GM19324 (cell line): ENCODE measurements around the gene GABRR3.

Experiments used
- ATAC-seq: cut with Tn5 transposase; IDR thresholded peaks from one replicate; pipeline ENCODE4 v1.9.1; 2021; ENCODE audit warnings: mild to moderate bottlenecking, moderate library complexity; ENCODE audit not compliant: unreplicated experiment, low FRiP score

Gene GABRR3

DNA sequence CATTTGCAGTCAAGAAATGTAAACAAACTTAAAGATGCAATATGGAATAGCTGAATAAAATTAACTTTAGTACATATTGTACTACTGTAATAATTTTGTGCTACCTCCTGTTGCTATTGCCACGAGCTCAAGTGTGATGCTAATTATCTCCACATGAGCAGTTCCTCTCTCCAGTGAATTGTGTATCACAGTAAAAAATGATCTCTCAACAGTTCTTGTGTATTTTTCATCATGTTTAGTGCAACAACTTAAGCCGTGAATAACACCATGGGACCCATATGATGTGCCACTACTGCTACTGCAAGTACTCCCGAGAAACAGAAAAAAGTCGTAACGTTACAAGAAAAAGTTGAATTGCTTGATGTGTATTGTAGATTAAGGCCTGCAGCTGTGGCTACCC is 75.2 kb downstream of the GABRR3 start:
- ATAC-seq: no peak

DNA sequence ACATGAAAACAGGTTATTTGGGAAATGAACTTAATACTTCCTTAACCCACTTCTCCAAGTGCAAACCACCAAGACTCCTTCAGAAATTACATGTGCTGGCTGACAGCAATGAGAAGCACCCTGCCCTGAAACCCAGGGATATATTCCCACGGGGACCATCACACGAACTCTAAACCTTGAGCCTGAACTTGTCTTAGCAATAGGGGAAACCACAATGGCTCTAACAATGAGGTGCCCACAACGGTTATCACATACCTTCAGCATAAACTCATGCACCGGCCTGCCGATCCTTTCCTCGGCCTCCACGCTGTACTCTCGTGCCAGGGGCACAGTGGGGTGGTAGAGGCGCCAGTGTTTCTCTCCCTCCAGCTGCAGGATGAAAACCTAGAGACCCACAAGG is 76.3 kb downstream of the GABRR3 start:
- no peak for ATAC-seq

DNA sequence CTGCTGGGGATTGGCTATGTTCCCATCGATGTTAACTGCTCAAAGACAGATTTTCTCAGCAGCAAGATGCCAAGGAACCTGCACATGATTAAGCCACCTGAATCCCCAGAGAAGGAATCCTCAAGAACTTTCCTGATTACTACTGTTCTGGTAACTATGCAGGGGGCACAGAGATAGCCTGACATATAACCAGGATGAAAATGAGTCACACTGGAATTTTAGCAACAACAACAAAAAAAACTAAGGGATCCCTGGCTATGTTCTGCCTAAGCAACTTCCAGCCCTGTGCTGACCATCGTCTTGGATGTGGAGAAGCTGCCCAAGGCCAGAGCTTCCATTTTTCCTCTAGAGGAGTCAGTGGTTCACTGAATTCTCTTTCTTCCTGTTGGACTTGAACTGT is 76.7 kb downstream of the GABRR3 start:
- ATAC-seq: no peak

DNA sequence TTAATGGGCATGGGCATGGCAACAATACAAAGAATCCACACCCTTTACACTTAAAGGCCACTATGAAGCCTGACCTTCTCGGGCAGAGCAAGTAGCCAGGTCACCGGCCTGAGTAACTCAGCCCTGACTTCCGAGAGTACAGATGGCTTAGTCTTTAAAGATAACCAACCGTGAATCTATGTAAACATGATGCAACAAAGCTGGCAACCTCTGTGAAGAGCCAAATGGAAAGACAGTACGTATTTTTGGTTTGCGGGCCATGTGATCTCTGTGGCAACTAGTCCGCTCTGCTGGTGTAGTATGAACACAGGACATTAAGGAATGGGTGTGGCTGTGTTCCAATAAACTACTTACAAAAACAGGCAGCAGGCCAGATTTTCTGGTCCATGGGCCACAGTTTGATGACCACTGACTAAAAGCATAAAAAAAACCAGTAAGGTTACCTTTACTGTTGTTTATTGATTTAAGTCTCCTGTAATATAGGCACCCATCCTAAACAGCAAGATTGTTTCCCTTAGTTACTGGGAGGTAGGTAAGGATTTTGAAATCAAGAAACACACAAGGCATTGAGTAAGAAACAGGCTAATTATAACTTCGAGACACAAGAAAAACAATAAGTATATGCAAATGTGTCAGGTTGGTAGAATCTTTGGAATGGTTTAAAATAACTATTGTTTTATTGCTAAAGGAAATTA is 77.4 kb downstream of the GABRR3 start:
- no peak for ATAC-seq

DNA sequence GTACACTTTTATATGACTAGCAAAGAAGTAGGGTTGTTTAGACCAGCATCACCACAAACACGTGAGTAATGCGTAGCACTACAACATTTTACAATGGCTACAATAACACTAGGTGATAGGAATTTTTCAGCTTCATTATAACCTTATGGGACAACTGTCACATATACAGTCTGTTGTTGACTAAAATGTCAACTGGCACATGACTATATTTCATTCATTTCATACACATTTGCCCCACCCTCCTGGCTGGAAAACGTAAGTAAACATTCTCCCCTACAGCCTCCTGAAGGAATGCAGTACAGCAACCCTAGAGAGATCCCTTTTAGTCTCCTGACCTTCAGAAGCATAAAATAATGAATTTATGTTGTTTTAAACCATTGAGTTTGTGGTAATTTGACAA is 79.1 kb downstream of the GABRR3 start:
- ATAC-seq: no peak

DNA sequence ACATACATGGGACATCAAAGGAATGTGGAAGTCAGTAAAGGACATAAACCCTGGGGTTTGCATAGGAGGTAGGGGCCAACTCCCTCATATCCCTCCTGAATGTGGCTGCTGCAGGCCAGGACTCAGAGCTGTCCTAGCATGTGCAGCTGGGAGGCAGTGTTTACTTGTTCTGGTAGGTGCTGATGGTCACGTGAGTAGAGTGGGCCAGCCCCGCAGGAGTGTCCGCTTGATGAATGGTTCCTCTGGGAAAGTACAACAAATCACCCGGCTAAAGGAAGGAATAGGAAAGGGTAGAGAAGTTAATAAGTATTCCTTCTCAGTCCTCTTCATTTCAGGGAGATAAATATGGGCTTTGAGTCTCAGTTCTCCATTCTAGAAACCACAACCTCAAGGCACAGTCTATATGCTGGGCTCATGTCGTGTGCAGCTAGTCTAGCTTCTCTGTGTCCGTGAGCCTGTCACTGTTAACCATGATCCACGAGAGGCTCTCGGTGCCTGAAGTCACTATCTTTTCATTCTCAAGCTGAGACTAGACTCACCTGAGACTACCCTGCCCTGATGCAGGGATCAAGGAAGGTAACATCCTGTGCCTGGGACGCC is 80.8 kb downstream of the GABRR3 start:
- no peak for ATAC-seq

DNA sequence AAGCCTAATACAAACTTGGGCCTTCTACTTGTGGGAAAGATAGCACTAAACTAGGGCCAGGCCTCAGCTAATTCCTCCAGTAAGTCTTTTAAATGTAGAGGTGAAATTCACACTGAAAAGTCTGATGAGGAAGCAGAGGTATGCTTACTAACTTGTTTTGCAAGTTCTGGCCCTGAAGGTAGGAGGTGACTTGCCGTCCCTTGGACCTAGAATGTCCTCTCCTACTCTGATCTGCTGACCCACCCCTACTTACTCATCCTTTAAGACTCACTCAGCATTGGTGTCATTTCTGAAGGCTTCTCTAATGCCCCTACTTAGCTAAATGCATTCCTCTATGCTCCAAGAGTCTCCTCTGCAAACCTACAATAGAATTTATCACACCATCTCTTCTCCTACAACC is 82.2 kb downstream of the GABRR3 start:
- no peak for ATAC-seq

DNA sequence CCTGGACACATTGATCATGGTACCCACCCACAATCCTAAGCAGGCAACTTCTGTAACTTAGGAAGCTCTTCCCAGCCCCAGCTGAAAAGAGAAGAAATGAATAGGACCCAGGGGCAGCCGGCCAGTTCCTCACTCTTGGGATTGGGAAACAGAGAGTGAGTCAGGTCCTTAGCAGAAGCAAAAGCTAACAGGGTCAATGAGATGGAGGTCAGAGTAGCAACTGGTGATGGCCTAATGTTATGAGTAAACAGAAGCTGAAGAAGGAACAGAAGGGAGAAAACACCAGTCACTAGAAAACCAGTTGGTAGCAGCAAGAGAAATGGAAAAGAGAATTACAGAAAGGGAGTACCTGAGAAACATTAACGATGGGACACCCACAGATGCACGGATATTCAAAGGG is 82.8 kb downstream of the GABRR3 start:
- ATAC-seq: no peak

DNA sequence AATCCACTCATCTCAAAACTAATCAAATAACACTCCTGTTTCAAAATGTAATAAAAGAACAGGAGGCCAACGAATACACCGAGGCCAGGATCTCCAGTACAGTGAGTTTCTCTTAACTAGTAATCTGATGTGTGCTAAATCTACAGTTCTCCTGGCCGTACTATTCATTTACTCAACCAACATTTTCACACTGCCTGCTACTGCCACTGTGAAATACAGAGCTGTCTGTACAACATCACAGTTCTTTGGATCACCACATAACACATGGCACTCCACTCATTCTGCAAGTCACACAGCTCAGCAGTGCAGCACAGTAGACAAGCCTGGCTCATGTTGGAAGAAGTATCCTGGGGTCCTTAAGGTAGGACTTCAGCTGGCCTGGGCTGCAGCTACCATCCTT is 84.8 kb downstream of the GABRR3 start:
- ATAC-seq: no peak

DNA sequence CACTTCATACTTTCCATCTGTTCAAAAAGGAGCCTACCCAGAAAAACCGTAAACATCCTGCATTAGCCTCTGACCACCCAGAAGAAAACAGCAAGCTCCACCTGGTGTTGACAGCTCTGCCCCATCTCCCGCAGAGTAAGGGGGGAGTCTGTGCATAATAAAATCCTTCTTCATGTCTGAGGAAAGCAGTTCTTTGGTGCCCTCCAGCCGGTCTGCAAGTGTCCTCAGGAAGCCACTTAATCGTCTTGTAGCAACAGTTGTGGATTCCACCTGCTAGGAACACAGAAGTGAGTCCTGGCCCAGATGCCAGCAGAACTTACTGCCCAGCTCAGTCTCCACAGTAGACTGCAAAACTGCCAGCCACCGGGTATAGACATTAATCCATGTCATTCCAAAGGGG is 85.4 kb downstream of the GABRR3 start:
- ATAC-seq: no peak

DNA sequence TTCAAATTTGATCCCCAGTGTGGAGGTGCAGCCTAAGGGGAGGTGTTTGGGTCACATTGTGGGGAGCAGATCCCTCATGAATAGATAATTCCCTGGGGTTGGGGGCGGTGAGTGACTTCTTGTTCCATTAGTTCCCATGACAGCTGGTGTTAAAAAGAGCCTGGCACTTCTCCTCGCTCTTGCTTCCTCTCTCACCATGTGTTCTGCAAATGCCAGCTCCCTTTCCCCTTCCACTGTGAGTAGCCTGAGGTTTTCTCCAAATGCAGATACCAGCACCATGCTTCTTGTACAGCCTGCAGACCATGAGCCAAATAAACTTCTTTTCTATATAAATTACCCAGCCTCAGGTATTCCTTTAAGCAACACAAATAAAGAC is 86.0 kb downstream of the GABRR3 start:
- no peak for ATAC-seq

DNA sequence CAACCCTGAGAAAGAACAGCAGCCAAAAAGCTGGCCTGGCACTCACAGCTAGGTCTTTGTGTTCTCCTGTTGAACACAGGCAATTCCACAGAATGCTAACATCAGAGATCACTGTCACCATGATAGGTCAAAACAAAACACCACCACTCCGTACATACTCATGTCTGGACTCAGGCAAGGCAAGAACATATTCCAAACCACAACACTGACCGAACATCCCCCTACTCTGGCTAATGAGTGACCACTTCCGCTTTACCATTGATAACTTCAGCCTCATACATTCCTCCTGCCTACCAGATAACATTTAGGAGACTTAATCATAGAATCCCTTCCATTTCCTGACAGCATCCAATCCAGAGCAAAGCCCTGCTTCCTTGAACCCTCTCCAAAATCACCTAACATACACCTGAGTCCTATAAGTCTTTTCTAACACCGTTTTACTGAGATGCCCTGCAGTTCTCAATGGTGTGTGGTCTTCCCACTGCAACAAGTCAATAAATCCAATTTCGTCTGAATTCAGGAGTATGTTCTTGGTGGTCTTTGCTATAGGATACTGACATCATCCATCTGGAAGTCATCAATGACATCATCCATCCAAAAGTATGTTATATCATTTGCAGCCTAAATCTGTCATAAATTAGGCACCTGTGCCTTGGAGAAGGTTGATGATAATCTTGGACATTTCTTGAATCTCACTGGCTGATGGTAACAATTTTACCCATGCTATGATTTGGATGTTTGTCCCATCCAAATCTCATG is 86.6 kb downstream of the GABRR3 start:
- no peak for ATAC-seq

DNA sequence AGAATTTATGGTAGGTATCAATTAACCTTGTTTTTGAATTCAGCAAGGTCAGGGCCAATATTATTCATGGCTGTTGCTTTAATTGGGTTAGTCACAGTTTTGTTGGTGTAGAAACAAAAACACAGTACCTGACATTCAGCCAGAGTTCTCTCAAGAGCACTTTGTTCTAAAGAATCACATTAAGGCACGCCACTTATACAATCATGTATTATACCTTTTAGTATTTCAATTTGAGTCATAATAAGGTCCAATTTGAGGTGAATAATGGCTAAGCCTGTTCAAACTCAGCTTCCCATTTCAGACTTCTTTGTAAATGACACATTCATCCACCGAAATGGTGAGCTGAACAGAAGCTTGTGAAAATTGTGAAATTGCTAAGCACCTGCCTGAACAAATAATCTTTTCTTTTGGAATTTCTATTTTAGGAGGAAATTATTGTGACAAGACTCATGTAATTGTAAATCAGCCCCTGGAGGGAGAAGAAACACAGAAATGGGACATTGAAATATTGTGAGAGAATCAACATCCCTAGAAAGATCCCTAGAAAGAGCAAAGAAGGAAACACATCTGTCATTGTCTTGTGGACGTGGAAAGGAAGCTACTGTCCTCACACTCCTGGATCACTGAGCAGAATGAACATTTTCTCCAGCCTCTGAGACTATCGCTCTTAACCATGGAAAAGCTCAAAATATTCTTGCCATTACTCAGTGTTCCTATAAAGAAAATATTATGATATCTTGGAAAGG is 92.1 kb downstream of the GABRR3 start:
- no peak for ATAC-seq

DNA sequence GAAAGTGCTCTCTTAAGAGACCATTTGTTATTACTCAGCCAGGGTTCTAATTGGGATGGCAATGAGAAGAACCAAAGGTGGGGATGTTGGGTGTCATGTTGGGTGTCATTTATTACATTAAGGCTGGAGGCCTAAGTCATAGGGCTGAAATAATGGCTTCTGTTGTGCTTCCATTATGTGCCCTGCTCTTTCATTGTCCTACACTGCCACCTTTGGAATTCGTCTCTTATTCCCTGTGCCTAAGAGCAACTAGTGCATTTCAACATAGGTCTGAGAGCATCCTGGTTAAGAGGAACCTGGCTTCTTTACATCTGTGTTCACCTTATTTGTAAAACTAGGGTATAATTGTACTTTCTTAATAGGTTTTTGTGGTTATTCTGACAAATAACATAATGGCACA is 95.1 kb downstream of the GABRR3 start:
- ATAC-seq: no peak

DNA sequence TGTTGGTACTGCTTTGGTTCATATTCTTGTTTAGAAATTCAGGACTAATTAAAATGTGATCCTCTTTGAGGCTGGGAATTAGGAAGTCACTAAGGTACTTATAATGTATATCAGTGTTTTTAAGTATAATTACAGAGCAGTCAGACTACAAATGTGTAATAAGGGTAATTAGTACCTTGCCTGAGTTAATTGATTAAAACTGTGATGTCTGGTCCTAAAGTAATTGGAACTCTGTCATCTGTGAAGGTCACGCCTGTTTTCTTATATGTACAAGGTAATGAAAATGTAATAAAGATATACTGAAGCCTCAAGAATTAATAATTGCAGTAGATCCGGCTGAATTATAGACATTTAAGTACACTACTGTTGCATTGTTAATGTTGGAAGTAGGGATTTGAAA is 95.7 kb downstream of the GABRR3 start:
- no peak for ATAC-seq

DNA sequence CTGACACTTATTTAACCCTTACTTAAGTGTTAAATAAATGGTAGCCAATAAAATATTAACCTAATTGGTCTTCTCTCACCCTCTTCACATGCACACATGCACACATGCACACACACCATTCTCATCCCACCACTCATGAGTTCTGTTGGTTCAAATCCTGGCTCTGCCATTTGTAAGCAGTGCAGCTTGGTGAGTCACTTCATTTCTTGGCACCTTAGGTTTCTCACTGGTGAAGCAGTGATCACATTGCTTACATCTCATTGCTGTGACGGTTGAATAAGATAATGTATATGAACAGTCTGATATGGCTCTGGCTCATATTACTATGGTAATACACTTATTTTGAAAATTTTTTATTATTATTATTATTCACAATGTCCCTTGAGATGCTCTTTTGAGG is 96.7 kb downstream of the GABRR3 start:
- no peak for ATAC-seq

DNA sequence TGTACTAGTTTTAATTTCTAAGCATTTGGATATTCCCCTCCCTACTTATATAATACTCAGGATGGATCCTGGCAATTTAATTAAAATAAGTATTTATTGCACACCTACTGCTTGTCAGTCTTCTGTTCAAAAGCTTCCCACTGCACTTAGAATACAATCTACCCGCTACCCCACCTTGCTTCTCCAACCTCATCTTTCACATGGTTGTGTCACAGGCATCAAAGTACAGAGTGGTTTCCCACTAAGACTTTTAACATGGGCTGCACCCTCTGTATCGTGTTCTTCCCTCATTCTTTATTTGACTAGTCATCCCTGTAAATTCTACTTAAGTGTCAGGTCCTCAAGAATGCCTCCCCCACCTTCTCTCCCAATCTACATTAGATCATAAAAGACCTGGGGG is 97.9 kb downstream of the GABRR3 start:
- no peak for ATAC-seq

DNA sequence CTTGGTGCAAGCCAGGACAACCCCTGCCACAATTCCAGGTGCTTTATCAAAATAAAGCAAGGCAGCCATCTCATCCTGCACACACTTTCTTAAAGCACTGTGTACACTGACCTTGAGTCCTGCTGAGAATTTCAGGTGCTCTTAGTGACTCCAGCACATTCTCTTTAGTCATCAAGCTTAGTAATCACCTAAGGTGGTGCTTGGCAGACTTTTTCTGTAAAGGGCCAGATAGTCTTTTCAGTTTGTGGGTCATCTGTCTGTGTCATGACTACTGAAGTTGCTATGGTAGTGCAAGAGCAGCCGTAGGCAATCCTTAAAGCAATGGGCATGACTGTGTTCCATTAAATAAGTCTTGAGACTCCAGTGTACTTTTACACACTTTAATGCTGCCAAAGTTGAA is 99.3 kb downstream of the GABRR3 start:
- ATAC-seq: no peak
